ENCODE measurements around the gene GIT1.

GRCh38 chr17:29623283-29623647 lies 33.8 kb upstream of the GIT1 start:
- TF ChIP-seq, protein P1, sequence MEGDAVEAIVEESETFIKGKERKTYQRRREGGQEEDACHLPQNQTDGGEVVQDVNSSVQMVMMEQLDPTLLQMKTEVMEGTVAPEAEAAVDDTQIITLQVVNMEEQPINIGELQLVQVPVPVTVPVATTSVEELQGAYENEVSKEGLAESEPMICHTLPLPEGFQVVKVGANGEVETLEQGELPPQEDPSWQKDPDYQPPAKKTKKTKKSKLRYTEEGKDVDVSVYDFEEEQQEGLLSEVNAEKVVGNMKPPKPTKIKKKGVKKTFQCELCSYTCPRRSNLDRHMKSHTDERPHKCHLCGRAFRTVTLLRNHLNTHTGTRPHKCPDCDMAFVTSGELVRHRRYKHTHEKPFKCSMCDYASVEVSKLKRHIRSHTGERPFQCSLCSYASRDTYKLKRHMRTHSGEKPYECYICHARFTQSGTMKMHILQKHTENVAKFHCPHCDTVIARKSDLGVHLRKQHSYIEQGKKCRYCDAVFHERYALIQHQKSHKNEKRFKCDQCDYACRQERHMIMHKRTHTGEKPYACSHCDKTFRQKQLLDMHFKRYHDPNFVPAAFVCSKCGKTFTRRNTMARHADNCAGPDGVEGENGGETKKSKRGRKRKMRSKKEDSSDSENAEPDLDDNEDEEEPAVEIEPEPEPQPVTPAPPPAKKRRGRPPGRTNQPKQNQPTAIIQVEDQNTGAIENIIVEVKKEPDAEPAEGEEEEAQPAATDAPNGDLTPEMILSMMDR (IDR thresholded peaks at IDR 0.05; ENCODE audit: poor library complexity): no peak
- no peak for TF ChIP-seq EZH2 (IDR thresholded peaks at IDR 0.05; ENCODE audit: borderline replicate concordance)
- TF ChIP-seq EZH2phosphoT487 (IDR thresholded peaks at IDR 0.05; ENCODE audit: low read depth, severe bottlenecking, unreplicated experiment): no peak

Data from hepatocyte (in vitro differentiated cells).